Keratinocyte (primary cell): ENCODE data around the gene KLHL2.

Experiments
- CTCF ChIP-seq, 3 experiments: IDR thresholded peaks in 1 of 3; conservative IDR thresholded peaks in 1 of 3; optimal IDR thresholded peaks in 1 of 3; 2 replicates in 2 of 3; 3 replicates in 1 of 3; pipeline versions ENCODE3 to v1.5.1; 2011; ENCODE audit warnings: low read length in 3 of 3, mild to moderate bottlenecking in 3 of 3, moderate library complexity in 2 of 3, control low read depth in 1 of 3, inconsistent platforms in 1 of 3; ENCODE audit not compliant: insufficient read depth in 2 of 3; ENCODE audit errors: extremely low read depth in 1 of 3
- EZH2 ChIP-seq: IDR thresholded peaks from one replicate; pipeline ENCODE4 v1.6.1; 2012; ENCODE audit warnings: inconsistent platforms, mild to moderate bottlenecking, low read length, moderate library complexity

GRCh38 chr4:165330071-165330470 lies 122.7 kb downstream of the KLHL2 start:
- TF ChIP-seq CTCF (optimal IDR thresholded peaks at IDR 0.05 in 1 of 3, IDR thresholded peaks at IDR 0.05 in 1 of 3, conservative IDR thresholded peaks at IDR 0.05 in 1 of 3; ENCODE audit: extremely low read depth in 1 of 3, insufficient read depth in 2 of 3, low read length in 3 of 3) (no peak), EZH2 (no peak)
